Smooth muscle cell (in vitro differentiated cells): ENCODE measurements around the gene TMEM175. TPM values are rescaled to one million over a fixed set of nuclear protein-coding genes. Genes with fewer than 3 reads are reported as not detected.
"Not testable (repeated sequence)": the region's sequence is repeated elsewhere in the genome, so short reads cannot be mapped to it uniquely, and the experiment has no call there.

ENCODE experiments used
- DNase-seq: peaks from one replicate; lab custom pipeline; 2025; ENCODE audit not compliant: unreplicated experiment; lab: John Stamatoyannopoulos, UW
- H2AFZ ChIP-seq: fragments of 200-600 bp; sonication (generic); 2 replicates; pipeline ENCODE4 v1.6.0; 2016; ENCODE audit warnings: antibody characterized with exemption, low read depth, mild to moderate bottlenecking
- H3F3A ChIP-seq: fragments of 200-600 bp; sonication (generic); 2 replicates; pipeline ENCODE4 v1.6.0; 2017; ENCODE audit warnings: antibody characterized with exemption, low read depth
- H3K27ac ChIP-seq: fragments of 200-600 bp; sonication (generic); 2 replicates; pipeline ENCODE4 v1.5.1; 2016; ENCODE audit warnings: low read depth, mild to moderate bottlenecking
- H3K27me3 ChIP-seq: fragments of 200-600 bp; sonication (generic); 2 replicates; pipeline ENCODE4 v1.6.1; 2016; ENCODE audit warnings: low read depth, mild to moderate bottlenecking
- H3K36me3 ChIP-seq: fragments of 200-600 bp; sonication (generic); 2 replicates; pipeline ENCODE4 v1.5.1; 2016; ENCODE audit warnings: low read depth
- H3K4me1 ChIP-seq: fragments of 200-600 bp; sonication (generic); 2 replicates; pipeline ENCODE4 v1.5.1; 2016; ENCODE audit warnings: low read depth
- H3K4me2 ChIP-seq: fragments of 200-600 bp; sonication (generic); 2 replicates; pipeline ENCODE4 v1.6.0; 2016; ENCODE audit warnings: mild to moderate bottlenecking
- H3K4me3 ChIP-seq: fragments of 200-600 bp; sonication (generic); 2 replicates; pipeline ENCODE4 v1.5.1; 2016; ENCODE audit warnings: mild to moderate bottlenecking
- H3K79me2 ChIP-seq: fragments of 200-600 bp; sonication (generic); 2 replicates; pipeline ENCODE4 v1.6.0; 2016; ENCODE audit warnings: low read depth, mild to moderate bottlenecking
- H3K9ac ChIP-seq: fragments of 200-600 bp; sonication (generic); 2 replicates; pipeline ENCODE4 v1.6.0; 2016; ENCODE audit warnings: low read depth
- H3K9me3 ChIP-seq: fragments of 200-600 bp; sonication (generic); replicated peaks from 2 replicates; pipeline ENCODE4 v1.5.1; 2016; ENCODE audit warnings: low read depth
- H4K20me1 ChIP-seq: fragments of 200-600 bp; sonication (generic); 2 replicates; pipeline ENCODE4 v1.6.0; 2016; ENCODE audit warnings: low read depth
- WGBS: methylation state at CpG from one replicate; pipeline ENCODE4 v1.1.7; 2016; ENCODE audit warnings: low lambda C conversion rate; 5-methylcytosine and 5-hydroxymethylcytosine counted together
- polyA plus RNA-seq: library from polyadenylated mRNA; unstranded; fragments of >200 nt; fragmentation: Nextera tagmentation; extraction: Ambion mirVana; gene quantifications from 2 replicates; pipeline ENCODE4 v1.2.1, GENCODE V29; 2016
- total RNA-seq: library from RNA; depleted of rRNA; stranded (reverse); fragments of >200 nt; gene quantifications from 2 replicates; pipeline ENCODE4 v1.2.3, GENCODE V29; 2014
- TF ChIP-seq, protein P1 (sequence below): fragments of 200-600 bp; sonication (generic); IDR thresholded peaks from 2 replicates; pipeline ENCODE4 v1.5.1; 2017; ENCODE audit warnings: borderline replicate concordance, mild to moderate bottlenecking, antibody characterized with exemption; ENCODE audit not compliant: insufficient read depth, poor library complexity, severe bottlenecking

TMEM175 gene
- total and polyA plus RNA-seq, 2 experiments from 2014 or later: 20.6 to 27.6 TPM

DNA sequence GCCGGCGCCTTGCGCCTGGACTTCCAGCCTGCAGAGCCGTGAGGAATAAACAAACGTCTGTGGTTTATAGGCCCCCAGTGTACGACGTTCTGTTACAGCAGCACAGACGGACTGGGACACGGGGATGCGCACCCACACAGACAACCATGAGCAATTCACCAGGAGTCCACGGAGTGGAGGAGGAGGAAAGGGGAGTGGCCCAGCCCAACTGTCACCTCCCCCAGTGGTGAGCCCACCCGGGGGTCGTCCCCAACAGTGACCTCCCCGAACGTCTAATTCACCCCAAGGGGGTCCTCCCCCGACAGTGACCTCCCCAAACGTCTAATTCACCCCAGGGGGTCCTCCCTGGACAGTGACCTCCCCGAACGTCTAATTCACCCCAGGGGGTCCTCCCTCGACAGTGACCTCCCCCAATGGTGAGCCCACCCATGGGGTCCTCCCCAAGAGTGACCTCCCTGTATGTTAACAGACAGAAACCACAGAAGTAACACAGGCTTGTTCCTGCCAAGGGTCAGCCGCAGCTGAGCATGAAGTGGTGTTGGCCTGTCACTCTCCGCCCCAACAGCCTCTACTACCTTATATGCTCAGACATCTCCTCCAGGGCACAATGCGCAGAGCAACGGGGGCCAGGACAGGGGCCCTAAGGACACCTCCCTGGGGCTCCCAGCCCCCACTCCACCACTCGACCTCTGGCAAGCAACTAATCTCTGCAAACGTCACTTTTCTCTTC lies 6.3 kb upstream of the TMEM175 start:
- H3K27me3 ChIP-seq: no peaks in the 10 kb centered on the region
- H3K9me3 ChIP-seq: no peaks in the 10 kb centered on the region
- no peak overlapping the region for H2AFZ ChIP-seq
- 80% methylated on average over 26 of the region's 26 CpGs for WGBS
- no peaks in the 10 kb centered on the region for H3F3A ChIP-seq
- TF ChIP-seq, protein P1, sequence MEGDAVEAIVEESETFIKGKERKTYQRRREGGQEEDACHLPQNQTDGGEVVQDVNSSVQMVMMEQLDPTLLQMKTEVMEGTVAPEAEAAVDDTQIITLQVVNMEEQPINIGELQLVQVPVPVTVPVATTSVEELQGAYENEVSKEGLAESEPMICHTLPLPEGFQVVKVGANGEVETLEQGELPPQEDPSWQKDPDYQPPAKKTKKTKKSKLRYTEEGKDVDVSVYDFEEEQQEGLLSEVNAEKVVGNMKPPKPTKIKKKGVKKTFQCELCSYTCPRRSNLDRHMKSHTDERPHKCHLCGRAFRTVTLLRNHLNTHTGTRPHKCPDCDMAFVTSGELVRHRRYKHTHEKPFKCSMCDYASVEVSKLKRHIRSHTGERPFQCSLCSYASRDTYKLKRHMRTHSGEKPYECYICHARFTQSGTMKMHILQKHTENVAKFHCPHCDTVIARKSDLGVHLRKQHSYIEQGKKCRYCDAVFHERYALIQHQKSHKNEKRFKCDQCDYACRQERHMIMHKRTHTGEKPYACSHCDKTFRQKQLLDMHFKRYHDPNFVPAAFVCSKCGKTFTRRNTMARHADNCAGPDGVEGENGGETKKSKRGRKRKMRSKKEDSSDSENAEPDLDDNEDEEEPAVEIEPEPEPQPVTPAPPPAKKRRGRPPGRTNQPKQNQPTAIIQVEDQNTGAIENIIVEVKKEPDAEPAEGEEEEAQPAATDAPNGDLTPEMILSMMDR: no peak
- no peak overlapping the region for H3K9ac ChIP-seq
- DNase-seq: no peak
- H3K4me2 ChIP-seq: no peak overlapping the region
- H3K36me3 ChIP-seq: no peaks in the 10 kb centered on the region
- H3K79me2 ChIP-seq: peaks cover 90% of the 10 kb centered on the region
- no peak overlapping the region for H3K4me3 ChIP-seq
- H3K4me1 ChIP-seq: peaks cover 5% of the 10 kb centered on the region
- no peak overlapping the region for H3K27ac ChIP-seq
- H4K20me1 ChIP-seq: peaks cover 92% of the 10 kb centered on the region

DNA sequence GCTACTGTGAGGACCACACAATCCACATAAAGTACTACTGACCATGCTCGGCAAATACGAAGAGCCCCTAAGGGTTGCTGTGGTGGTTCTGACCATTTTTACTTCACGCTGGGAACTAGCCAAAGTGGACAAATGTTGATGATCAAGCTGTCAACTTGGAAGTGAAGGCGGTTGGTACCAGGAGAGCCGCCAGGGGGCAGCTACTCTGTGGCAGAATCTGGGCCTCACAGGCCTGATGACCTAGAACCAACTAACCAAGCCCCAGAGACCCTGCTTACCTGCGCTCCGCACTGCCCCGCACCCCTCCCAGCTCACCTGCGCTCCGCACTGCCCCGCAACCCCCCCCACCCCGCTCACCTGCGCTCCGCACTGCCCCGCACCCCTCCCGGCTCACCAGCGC lies 5.7 kb upstream of the TMEM175 start:
- no peak overlapping the region for H3K4me2 ChIP-seq
- no peaks in the 10 kb centered on the region for H3K27me3 ChIP-seq
- 62% methylated on average over 5 of the region's 17 CpGs for WGBS
- H3K79me2 ChIP-seq: peaks cover 90% of the 10 kb centered on the region
- H3K36me3 ChIP-seq: no peaks in the 10 kb centered on the region
- no peak for DNase-seq
- H3K4me1 ChIP-seq: peaks cover 8% of the 10 kb centered on the region
- H4K20me1 ChIP-seq: peaks cover 87% of the 10 kb centered on the region
- no peak overlapping the region for H2AFZ ChIP-seq
- TF ChIP-seq, protein P1: peak; percentile 49
- H3K9ac ChIP-seq: no peak overlapping the region
- no peak overlapping the region for H3K4me3 ChIP-seq
- H3F3A ChIP-seq: no peaks in the 10 kb centered on the region
- H3K9me3 ChIP-seq: no peaks in the 10 kb centered on the region
- H3K27ac ChIP-seq: no peak overlapping the region

DNA sequence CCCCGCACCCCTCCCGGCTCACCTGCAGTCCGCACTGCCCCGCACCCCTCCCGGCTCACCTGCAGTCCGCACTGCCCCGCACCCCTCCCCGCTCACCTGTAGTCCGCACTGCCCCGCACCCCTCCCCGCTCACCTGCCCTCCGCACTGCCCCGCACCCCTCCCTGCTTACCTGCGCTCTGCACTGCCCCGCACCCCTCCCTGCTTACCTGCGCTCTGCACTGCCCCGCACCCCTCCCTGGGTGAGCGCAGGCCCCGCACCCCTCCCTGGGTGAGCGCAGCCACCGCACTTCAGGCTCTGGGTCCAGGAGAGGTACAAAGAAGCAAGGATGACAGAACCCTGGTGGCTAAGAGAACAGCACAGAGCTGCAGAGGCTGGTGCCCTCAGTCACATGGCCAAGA lies 4.7 kb upstream of the TMEM175 start:
- H3K4me3 ChIP-seq, H3F3A ChIP-seq, H3K4me1 ChIP-seq, H2AFZ ChIP-seq, H3K27me3 ChIP-seq, H3K9me3 ChIP-seq, H3K27ac ChIP-seq, H3K9ac ChIP-seq, H3K4me2 ChIP-seq, H3K36me3 ChIP-seq, DNase-seq: not testable (repeated sequence)
- 100% methylated on average over 3 of the region's 21 CpGs for WGBS
- peaks cover 77% of the 10 kb centered on the region for H4K20me1 ChIP-seq
- H3K79me2 ChIP-seq: peaks cover 85% of the 10 kb centered on the region

DNA sequence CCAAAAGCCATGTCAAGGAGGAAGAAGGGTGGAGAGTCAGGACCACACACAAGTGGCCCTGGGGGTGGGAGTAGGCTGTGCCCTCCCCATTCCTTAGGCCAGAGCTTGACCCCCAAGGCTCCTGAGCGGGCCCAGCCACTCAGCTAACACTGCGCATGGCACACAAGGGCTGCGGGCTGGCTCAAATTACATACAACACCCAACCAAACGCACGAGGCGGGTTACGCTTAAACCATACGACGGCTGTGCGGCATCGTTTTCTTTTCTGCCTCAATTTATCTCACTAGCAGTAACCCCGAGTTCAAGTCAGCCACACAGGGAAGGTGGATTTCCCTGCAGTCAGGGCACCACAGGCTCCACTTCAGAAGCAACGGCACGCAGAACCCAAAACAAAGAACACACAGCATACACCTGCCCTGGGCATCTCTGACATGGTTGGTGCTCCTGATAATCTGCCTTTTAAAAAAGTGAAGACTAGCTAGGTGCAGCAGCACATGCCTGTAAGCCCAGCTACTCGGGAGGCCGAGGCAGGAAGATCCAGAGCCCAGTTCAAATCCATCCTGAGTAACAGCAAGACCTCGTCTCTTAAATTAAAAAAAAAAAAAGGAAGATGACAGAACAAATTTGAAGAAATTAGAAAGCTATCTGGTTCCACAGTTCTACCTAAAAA lies 3.0 kb upstream of the TMEM175 start:
- DNase-seq: no peak
- no peak overlapping the region for H3K9ac ChIP-seq

More for the DNA sequence above, 3.0 kb upstream of the TMEM175 start:
- Histone ChIP-seq H3K4me2 (no peak overlapping the region), H3K9me3 (no peaks in the 10 kb centered on the region), H3F3A (no peaks in the 10 kb centered on the region), H3K27ac (no peak overlapping the region), H2AFZ (no peak overlapping the region), H3K27me3 (no peaks in the 10 kb centered on the region), H3K4me1 (peaks cover 14% of the 10 kb centered on the region), H3K36me3 (no peaks in the 10 kb centered on the region), H3K4me3 (no peak overlapping the region), H4K20me1 (peaks cover 60% of the 10 kb centered on the region), H3K79me2 (peaks cover 82% of the 10 kb centered on the region)
- TF ChIP-seq, protein P1: no peak
- 97% methylated on average over 17 of the region's 17 CpGs for WGBS
